ENCODE data around the gene ULK4. TPM values are rescaled to one million over a fixed set of nuclear protein-coding genes. Genes with fewer than 3 reads are reported as not detected.
"Not testable (repeated sequence)": the region's sequence is repeated elsewhere in the genome, so short reads cannot be mapped to it uniquely, and the experiment has no call there.

Gene ULK4
- total and polyA plus RNA-seq, 7 donors: 2.1 to 18.6 (median 8.9) TPM

DNA sequence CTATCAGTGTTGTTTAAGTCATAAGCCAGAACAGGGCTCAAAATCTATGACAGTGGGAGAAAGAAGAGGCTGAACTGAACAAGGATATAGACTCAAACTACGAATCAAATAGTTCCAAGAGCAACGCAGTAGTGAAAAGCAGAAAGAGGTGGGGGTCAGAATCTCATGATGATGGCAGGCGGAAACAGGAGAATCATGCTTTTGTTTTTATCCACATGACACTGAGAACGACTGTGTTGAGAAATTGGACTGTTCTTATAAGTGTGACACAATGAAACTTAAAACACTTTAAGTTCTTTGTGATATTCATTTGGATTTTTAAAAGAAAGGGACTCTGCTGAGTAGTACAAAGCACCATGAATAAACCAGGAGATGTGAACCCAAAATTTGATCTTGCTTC is 309.4 kb downstream of the ULK4 start:
- Histone ChIP-seq H3K27ac (no peak overlapping the region), H3K36me3 (no peaks in the 10 kb centered on the region), H3K27me3 (no peaks in the 10 kb centered on the region), H3K4me3 (no peak overlapping the region), H3K9me3 (no peaks in the 10 kb centered on the region), H3K4me1 (peaks cover 0 to 19% (median 12%) of the 10 kb centered on the region in 4 donors)
- TF ChIP-seq POLR2A (IDR thresholded peaks at IDR 0.05) (no peak), POLR2AphosphoS5 (IDR thresholded peaks at IDR 0.05) (no peak), EP300 (IDR thresholded peaks at IDR 0.05) (no peak)
- TF ChIP-seq, protein P1, sequence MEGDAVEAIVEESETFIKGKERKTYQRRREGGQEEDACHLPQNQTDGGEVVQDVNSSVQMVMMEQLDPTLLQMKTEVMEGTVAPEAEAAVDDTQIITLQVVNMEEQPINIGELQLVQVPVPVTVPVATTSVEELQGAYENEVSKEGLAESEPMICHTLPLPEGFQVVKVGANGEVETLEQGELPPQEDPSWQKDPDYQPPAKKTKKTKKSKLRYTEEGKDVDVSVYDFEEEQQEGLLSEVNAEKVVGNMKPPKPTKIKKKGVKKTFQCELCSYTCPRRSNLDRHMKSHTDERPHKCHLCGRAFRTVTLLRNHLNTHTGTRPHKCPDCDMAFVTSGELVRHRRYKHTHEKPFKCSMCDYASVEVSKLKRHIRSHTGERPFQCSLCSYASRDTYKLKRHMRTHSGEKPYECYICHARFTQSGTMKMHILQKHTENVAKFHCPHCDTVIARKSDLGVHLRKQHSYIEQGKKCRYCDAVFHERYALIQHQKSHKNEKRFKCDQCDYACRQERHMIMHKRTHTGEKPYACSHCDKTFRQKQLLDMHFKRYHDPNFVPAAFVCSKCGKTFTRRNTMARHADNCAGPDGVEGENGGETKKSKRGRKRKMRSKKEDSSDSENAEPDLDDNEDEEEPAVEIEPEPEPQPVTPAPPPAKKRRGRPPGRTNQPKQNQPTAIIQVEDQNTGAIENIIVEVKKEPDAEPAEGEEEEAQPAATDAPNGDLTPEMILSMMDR (IDR thresholded peaks at IDR 0.05): no peak
- intact Hi-C loops (cut with DNase I): no loop called here
- DNase-seq: no peak
- WGBS, 2 donors: 65 to 94% methylated on average over 4 of the region's 4 CpGs

GRCh38 chr3:41651718-41652117 is 310.2 kb downstream of the ULK4 start:
- H3K27ac ChIP-seq: no peak overlapping the region

GRCh38 chr3:41650406-41650805 is 311.5 kb downstream of the ULK4 start:
- WGBS, 2 donors: 96 to 97% methylated on average over 11 of the region's 11 CpGs
- DNase-seq: no peak
- H3K4me3 ChIP-seq: no peak overlapping the region

More at GRCh38 chr3:41651718-41652117, 310.2 kb downstream of the ULK4 start:
- TF ChIP-seq, protein P1 (IDR thresholded peaks at IDR 0.05): no peak
- TF ChIP-seq POLR2A (IDR thresholded peaks at IDR 0.05) (no peak), EP300 (IDR thresholded peaks at IDR 0.05) (no peak), POLR2AphosphoS5 (IDR thresholded peaks at IDR 0.05) (no peak)
- Histone ChIP-seq H3K36me3 (no peaks in the 10 kb centered on the region), H3K4me3 (no peak overlapping the region), H3K4me1 (peaks cover 0 to 19% (median 12%) of the 10 kb centered on the region in 4 donors), H3K9me3 (no peaks in the 10 kb centered on the region), H3K27me3 (no peaks in the 10 kb centered on the region)
- DNase-seq: no peak
- intact Hi-C loops (cut with DNase I): no loop called here

GRCh38 chr3:41649129-41649739 is 312.7 kb downstream of the ULK4 start:
- Histone ChIP-seq H3K36me3 (no peaks in the 10 kb centered on the region), H3K4me3 (no peak overlapping the region), H3K27me3 (no peaks in the 10 kb centered on the region), H3K27ac (no peak overlapping the region), H3K4me1 (peaks cover 0 to 18% (median 10%) of the 10 kb centered on the region in 4 donors), H3K9me3 (no peaks in the 10 kb centered on the region)
- 96 to 97% methylated on average over 8 of the region's 8 CpGs for WGBS, 2 donors
- DNase-seq: no peak
- intact Hi-C loops (cut with DNase I): no loop called here
- TF ChIP-seq POLR2AphosphoS5 (IDR thresholded peaks at IDR 0.05) (no peak), EP300 (IDR thresholded peaks at IDR 0.05) (no peak), POLR2A (IDR thresholded peaks at IDR 0.05) (no peak)
- TF ChIP-seq, protein P1 (IDR thresholded peaks at IDR 0.05): no peak

More at GRCh38 chr3:41650406-41650805, 311.5 kb downstream of the ULK4 start:
- H3K27ac ChIP-seq: no peak overlapping the region
- H3K27me3 ChIP-seq: no peaks in the 10 kb centered on the region
- peaks cover 0 to 19% (median 12%) of the 10 kb centered on the region in 4 donors for H3K4me1 ChIP-seq
- no peaks in the 10 kb centered on the region for H3K36me3 ChIP-seq
- no peaks in the 10 kb centered on the region for H3K9me3 ChIP-seq
- intact Hi-C loops (cut with DNase I): no loop called here
- TF ChIP-seq POLR2AphosphoS5 (IDR thresholded peaks at IDR 0.05): no peak
- TF ChIP-seq EP300 (IDR thresholded peaks at IDR 0.05): no peak
- TF ChIP-seq, protein P1 (IDR thresholded peaks at IDR 0.05): no peak
- TF ChIP-seq POLR2A (IDR thresholded peaks at IDR 0.05): no peak

DNA sequence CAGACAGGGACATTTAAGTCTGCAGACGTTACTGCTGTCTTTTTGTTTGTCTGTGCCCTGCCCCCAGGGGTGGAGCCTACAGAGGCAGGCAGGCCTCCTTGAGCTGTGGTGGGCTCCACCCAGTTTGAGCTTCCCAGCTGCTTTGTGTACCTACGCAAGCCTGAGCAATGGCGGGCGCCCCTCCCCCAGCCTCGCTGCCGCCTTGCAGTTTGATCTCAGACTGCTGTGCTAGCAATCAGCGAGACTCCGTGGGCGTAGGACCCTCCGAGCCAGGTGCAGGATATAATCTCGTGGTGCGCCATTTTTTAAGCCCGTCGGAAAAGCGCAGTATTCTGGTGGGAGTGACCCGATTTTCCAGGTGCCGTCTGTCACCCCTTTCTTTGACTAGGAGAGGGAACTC is 314.2 kb downstream of the ULK4 start:
- H3K4me1 ChIP-seq; H3K36me3 ChIP-seq; DNase-seq; H3K9me3 ChIP-seq; intact Hi-C loops (cut with DNase I); H3K4me3 ChIP-seq; H3K27me3 ChIP-seq; H3K27ac ChIP-seq: not testable (repeated sequence)
- WGBS, 2 donors: 94 to 99% methylated on average over 8 to 12 of the region's 17 CpGs
